Measurements from ENCODE around the gene GSTO1.
"Not testable (repeated sequence)": the region's sequence is repeated elsewhere in the genome, so short reads cannot be mapped to it uniquely, and the experiment has no call there.

GSTO1 gene

DNA sequence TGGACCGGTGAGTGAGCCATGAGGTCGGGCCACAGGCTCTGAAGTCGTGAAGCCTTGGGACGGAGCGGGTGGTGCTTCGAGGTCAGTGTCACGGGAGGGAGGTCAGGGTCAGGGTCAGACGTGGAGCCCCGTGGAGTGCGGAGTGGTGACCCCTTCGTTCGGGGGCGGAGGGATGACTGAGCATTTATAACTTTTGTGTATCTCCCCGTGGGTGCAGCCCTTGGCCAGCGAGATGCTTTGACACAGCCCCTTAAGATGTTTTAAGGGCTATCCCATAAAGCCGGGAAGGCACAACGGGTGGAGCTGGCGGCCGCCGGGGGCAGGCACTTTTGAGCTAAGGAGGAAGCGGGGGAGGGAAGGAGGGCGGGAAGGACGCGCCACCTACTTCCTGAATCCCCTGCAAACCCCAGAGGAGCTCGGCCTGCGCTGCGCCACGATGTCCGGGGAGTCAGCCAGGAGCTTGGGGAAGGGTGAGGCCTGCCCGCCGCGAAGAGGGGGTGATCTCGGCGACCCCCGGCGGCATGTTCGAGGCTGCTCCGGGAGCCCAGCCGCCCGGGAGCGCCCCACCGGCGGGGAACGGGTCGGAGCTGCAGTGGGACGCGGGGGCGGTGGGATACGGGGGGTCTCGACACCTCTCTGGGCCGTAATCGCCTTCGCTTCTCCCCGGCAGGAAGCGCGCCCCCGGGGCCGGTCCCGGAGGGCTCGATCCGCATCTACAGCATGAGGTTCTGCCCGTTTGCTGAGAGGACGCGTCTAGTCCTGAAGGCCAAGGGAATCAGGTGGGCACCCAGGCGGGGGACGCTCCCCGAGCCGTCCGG lies at the start of gene GSTO1:
Gene GSTO1, plus strand, starts transcription at position 400 of the 818 bp plus-strand sequence. Its CDS starts 37 bp downstream, at position 437.
- DNase-seq, result peak; percentile 67

DNA sequence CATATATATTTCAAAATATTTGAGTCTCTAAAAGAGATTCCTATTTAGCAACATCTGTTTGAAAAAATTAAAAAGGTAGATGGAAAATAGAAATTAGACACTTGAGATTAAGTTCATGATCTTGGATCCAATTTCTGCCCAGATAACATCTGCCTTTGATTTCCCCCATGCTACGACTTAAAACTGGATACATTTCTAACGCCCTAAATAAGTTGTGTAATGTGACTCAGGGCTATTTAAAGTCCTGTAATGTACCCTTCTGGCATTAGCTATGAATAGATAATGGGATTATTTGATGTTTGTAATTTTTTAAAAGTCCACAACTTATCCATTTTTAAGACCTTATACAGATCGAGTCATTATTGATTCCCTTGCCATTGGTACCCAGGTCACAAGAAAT lies 46.0 kb upstream of the GSTO1 start:
- no peak for DNase-seq

DNA sequence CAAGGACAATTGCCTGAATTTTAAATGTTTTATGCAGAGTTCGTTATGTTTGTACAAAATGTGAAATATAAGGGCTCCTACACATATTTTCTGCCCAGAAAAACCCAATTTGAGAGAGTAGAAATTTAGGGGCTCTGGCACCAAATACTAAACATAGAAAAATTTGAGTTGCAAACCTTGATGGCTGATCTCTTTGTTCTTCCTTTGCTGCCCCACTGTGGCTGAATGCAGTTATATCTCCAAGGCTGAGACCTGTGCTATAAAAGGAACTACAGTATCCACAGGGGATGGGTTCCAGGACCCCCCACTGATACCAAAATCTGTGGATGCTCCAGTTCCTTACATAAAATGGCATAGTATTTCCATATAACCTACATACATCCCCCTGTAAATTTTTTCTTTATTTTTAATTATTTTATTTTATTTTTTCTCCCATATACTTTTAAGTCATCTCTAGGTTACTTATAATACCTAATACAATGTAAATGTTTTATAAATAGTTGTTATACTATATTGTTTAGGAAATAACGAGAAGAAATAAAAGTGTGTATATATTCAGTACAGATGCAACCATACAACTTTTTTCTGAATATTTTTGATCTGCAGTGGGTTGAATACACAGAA lies 45.0 kb upstream of the GSTO1 start:
- peak; percentile 50 for DNase-seq

DNA sequence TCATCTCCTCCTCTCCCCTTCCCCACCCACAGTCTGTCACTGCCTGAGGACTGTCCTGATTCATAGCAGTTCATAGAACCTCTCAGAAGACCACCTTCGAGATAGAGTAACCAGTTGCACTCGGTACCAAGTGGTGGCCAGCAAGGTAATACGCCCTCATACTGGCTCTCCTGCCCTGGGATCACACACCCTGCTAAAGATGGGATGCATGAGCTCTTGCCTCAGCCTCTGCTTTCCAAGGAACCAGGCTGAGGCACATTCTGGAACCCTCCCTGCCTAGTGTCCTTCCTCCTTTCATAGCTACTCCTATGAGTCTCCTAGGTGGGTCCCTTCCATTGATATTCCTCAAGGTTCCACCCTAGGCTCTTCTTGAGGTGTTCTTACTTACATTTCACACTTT lies 38.1 kb upstream of the GSTO1 start:
- no peak for DNase-seq

DNA sequence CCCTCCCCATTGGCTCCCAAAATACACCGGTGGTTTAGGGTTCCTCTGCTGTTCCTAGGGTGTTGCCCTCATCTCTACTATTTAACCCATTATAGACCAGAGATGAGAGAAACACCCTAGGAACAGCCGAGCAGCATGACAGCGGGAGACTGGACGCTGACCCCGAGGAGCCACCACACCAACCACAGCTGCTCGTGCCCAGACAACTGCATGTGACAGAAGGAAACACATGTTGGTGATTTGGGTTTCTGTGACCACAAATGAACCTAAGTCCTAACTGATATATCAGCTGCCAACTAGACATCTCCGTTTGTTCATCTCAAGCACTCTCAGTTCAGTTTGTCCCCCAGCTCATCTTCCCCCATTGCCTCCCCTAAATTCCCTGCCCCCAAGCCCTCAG lies 35.9 kb upstream of the GSTO1 start:
- no peak for DNase-seq

DNA sequence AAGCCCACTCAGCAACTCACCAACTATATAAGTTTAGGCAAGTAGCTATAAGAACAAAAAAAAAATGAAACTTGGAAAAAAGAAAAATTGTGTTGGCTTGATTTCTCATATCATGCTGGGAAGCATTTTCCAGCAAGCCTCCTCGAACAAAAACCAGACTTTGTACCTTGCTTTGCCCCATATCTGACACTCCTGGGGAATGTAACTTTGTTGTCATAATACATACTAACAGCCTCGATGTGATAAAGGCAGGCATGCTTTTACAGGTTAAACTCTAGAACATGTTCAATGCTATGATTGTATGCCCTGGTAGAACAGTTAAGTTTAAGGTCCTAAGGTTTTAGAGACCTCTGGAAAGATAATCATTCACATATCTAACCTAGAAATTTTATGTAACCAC lies 34.2 kb upstream of the GSTO1 start:
- no peak for DNase-seq

DNA sequence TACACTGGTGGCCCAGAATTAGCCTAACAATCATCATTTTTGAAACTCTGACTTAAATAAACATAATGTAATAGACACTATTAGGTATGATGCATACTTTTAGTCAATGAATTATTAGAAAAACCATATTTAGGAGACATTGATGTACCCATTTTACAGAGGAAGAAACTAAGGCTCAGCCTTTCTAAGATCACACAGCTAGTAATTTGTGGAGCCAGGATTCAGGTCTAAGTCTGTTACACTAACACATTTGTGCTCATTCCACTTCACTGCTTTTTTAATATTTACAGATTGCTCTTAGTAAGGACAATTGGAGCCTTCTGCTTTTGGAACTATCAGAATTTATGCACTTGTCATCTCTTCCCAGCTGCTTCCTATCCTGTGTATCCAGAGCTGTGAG lies 31.4 kb upstream of the GSTO1 start:
- no peak for DNase-seq

DNA sequence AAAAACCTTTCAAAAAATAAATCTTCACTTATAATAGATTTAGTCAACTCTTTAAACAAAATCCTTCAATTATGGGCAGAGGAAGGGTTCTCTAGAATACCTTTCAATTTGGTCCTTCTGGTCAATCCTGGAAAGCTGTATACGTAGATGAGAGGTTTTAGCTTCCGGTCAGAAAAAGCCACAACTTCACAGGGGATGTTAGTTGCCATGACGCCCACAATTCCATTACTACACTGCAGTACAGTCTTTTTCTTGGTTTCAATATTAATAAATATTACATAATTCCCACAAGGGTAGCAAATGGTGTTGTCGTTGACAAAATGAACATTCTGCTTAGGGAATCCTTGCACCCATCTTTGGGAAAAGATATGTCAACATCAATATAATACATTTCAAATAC lies 24.2 kb upstream of the GSTO1 start:
- no peak for DNase-seq

DNA sequence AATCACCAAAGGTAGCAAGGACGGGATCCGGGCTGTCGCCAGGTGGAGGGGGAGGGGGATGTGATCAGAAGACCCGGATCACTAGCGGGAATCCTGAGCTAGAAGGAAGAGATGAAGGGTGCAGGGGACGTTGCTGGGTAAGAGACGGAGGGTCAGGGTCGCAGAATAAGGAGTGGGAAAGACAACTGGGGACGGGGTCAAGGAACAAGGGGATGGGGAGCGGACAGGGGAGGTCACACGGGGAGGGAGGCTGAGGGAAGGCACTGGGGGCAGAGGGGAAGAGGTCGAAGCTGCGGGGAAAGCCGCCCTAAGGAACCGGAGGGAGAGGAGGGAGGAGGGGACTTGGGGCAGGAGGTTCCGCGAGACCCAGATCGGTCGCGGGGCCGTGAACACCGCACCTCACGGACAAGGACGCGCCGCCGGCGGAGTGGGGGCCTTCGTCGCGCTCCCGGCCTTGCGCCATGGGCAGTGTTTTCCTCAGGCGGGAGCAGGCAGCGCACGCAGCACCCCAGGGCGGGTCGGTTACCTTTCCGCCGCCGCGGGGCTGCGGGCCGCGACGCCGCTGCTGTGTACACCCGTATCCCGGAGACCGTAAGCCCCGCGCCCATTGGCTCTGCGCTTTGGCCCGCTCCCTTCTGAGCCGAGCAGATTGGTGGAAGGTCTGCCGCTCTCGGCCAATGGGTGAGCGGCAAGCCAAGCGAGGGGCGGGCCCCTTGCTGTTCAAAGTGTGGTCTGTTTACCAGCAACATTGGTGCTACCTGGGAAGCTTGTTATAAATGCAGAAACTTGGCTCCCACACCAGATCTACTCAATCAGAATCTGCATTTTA lies 22.7 kb upstream of the GSTO1 start, which contains the start of gene CFAP43:
Gene CFAP43, minus strand, starts transcription at position 581 of the 829 bp plus-strand sequence. Its CDS starts 118 bp downstream, at position 463.
- DNase-seq, result peak; percentile 94

DNA sequence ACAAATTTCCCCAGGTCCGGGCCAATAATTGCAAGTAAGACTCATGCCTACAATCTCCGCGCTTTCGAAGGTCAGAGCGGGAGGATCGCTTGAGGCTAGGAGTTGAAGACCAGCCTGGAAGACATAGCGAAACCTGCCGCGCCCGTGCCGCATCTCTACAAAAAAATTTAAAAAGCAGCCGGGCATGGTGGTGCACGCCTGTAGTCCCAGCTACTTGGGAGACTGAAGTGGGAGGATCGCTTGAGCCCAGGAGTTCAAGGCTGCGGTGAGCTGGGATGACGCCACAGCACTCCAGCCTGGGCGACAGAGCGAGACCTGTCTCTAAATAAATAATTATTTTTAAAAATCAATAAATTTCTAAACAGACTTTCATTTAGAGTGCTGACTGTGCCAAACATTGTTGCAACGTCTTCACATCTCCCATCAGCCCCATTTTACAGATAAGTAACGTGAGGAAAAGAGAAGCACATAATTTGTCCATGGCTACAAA lies 22.0 kb upstream of the GSTO1 start:
- no peak for DNase-seq

DNA sequence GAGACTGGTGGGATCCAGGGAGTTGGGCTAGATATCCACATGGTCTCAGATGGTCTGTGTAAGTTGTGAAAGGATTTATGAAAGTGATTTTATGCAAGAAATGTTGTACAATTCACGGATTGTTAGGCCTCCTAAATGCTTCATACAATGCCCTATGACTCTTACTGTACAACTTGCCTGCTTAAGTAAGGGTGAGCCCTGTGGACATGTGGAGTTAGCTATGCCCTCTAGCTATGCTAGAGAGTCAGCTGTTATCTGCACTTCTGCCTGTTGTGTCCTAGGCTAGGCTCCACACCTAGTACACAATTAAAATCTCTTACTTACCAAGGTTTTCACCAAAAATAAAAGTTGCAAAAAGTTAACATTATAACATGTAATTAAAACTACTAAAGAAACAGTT lies 20.9 kb upstream of the GSTO1 start:
- DNase-seq, result no peak

DNA sequence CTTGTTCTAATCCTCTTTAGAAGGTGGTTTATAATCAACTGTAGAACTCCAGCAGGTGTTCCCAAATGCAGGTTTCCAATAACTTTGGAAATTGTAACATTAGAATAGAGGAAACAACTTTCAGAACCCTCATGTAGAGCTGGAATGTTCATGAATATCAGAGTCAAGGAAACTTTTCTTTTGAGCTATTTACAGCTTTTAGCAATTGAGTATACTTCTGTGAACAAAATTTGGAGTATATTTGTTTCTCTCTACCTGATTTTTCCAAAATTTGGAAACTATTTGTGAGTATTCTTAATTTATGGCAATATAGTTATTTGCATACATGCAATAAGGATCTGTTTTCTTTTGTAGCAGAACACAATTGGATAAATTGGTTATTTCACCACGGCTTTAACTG lies 19.8 kb upstream of the GSTO1 start:
- no peak for DNase-seq

DNA sequence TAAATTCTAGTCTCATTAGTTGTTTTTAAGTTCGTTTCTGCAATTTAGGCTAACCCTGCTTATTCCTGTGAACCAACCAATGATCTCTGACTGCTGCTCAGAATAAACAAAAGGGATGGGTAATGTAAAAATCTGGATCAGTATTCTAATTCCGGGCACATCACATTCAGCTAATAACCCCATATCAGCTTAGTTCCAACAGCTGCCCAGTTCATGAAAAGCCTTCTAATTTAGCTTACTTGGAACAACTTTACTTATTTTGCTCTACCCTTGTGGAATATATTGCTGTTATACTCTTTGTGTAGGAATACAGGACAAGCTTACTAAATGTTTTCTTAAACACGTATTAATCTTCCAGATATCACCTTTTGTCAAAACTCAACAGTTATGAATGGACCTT lies 18.9 kb upstream of the GSTO1 start:
- no peak for DNase-seq

DNA sequence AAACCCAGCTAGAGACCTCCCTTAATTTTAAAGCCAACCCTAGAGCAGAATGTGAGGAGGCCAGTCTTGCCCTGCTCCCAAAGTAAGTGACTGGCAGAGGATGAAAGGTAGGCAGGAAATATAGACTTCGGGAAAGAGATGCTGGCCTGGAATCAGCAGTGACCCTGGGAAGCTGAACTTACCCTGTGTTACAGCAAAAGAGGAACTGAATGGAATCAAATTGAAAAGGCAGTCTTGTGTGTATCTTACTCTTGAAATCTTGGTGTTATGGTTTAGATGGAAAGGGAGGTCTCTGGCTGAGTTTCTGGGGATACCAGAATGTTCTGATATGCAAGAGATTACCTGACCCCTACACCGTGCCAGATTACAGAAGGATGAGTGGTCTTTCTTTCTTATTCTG lies 14.6 kb upstream of the GSTO1 start:
- DNase-seq, result no peak

DNA sequence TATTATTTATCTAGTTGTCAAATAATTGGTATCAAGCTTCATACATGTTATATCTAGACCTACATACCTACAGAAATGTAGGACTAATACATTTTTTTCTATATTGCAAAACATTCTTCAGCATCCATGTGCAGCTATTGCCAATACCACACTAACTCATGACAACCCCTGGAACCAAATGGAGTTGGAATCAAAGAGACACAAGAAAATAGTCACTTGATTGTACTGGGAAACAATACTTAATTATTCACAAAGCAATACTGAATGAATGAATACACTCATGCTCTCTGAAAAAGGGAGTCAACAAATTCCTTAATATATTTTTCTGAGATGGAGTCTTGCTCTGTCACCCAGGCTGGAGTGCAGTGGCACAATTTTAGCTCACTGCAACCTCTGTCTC lies 12.1 kb upstream of the GSTO1 start:
- no peak for DNase-seq

DNA sequence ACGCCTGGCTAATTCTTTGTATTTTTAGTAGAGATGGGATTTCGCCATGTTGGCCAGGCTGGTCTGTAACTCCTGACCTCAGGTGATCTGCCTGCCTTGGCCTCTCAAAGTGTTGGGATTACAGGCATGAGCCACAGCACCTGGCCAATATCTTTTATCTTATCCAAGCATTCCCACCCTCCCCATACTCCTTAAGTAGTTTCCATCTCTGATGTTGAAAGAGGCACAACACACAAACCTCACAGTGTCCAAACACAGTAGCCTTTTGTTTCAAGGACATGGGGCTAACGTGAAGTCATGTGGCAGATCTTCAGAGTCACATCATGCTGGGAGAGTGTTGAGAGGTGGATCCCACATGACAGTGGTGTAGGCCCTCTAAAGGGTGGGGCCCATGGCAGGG lies 11.7 kb upstream of the GSTO1 start:
- not testable (repeated sequence) for DNase-seq

DNA sequence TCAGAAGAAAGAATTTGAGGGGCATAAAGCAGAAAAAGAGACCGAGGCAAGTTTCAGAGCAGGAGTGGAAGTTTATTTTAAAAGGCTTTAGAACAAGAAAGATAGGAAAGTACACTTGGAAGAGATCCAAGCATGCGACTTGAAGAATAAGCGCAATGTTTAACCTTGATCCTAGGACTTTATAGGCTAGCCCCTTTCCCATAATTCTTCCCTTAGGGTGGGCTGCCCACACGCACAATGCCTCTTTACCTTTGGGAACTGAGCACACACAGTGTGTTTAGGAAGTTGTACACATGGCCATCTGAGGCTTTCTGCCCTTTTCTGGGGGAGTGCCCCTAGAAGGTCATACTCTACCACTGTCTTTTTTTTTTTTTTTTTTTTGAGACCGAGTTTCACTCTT lies 11.2 kb upstream of the GSTO1 start:
- no peak for DNase-seq

DNA sequence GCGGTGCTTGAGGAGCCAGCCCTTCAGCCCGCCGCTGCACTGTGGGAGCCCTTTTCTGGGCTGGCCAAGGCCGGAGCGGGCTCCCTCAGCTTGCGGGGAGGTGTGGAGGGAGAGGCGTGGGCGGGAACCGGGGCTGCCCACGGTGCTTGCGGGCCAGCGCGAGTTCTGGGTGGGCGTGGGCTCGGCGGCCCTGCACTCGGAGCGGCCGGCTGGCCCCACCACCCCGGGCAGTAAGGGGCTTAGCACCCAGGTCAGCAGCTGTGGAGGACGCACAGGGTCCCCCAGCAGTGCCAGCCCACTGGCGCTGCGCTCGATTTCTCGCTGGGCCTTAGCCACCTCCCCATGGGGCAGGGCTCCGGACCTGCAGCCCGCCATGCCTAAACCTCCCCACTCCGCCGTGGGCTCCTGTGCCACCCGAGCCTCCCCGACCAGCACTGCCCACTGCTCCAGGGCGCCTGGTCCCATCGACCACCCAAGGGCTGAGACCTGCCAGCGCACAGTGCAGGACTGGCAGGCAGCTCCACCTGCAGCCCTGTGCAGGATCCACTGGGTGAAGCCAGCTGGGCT lies 9.5 kb upstream of the GSTO1 start:
- no peak for DNase-seq

DNA sequence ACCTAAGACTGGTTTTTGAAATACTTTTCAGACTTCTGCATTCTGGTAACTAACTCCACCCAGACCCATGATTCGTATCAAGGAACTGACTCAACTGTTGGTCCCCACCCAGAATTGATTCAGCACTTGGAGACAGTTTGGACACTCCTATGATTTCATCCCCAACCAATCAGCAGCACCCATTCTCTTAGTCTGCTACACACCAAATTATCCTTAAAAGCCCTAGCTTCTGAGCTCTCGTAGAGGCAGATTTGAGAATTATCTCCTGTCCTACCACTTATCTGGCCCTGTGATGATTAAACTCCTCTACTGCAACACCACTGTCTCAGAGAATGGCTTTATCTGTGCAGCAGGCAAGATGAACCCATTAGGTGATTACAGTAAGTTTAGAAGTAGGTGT lies 7.7 kb upstream of the GSTO1 start:
- peak; percentile 20 for DNase-seq

DNA sequence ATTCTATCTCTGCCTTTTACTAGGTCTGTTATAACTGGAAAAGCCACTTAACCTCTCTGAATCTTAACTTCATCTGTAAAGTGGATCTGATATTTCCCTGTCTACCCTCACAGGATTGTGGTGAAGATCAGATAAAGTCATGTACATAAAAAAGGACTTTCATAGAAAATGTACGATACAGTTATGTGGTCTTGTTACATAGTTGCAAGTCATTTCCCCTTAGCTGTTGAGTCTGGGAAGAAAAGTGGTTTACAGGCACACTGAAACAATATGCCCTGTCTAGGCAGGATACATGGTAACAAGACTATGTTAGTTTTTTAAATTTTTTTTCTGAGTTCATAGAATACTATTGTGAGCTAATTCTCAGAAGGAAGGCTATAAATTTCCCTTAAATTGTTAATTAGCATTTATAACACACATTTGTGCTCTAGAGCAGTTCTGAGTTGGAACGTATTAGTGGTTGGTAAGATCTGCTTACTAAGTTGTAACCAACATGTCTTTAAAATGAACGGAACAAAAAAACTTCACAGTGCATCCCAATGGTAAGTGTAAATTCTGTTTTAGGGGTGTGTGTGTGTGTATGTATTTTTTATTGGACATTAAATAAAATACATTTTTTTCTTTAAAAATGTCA lies 7.1 kb upstream of the GSTO1 start:
- DNase-seq, result no peak

DNA sequence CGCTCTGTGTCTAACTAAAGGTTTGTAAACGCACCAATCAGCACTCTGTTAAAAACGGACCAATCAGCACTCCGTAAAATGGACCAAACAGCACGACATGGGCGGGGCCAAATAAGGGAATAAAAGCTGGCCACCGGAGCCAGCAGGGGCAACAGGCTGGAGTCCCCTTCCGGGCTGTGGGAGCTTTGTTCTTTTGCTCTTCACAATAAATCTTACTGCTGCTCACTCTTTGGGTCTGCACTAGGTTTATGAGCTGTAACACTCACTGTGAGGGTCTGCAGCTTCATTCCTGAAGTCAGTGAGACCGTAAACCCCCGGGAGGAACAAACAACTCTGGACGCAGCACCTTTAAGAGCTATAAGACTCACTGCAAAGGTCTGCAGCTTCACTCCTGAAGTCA lies 5.8 kb upstream of the GSTO1 start:
- not testable (repeated sequence) for DNase-seq

DNA sequence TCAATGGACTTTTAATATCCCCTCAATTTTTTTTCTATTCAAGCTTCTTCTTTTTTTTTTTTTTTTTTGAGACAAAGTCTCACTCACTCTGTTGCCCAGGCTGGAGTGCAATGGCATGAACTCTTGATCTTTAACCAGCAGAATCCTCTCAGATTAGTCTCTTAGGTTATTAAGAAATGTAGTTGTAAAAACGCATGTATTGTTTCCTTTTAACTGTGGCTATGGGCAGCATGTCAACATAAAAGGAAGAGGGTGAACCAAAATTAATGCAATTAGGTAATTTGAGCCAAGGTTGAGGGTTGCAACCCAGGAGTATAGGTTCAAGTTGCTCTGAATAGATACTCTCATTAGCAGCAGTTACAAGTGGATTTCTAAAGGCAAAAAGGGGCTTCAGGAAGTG lies 4.3 kb upstream of the GSTO1 start:
- no peak for DNase-seq

DNA sequence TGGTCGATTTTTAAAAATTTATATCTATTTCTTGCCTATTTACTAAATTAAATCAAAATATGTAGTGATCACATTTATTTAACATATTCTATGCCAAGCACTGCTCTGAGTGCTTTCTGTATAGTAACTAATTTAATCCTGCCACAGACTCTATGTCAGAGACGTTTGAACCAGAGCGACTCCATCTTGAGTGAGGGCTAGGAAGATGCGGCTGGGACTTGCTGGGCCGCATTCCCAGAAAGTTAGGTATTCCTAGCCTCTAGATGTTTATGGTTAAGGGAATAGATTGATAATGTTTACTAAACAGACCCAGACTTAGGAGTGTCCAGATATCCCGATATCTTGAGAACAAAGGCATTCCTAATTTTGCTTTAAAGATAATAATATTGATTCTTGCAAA lies 3.2 kb upstream of the GSTO1 start:
- no peak for DNase-seq
